ENCODE measurements around the gene ZBTB40.

The ZBTB40 gene

DNA sequence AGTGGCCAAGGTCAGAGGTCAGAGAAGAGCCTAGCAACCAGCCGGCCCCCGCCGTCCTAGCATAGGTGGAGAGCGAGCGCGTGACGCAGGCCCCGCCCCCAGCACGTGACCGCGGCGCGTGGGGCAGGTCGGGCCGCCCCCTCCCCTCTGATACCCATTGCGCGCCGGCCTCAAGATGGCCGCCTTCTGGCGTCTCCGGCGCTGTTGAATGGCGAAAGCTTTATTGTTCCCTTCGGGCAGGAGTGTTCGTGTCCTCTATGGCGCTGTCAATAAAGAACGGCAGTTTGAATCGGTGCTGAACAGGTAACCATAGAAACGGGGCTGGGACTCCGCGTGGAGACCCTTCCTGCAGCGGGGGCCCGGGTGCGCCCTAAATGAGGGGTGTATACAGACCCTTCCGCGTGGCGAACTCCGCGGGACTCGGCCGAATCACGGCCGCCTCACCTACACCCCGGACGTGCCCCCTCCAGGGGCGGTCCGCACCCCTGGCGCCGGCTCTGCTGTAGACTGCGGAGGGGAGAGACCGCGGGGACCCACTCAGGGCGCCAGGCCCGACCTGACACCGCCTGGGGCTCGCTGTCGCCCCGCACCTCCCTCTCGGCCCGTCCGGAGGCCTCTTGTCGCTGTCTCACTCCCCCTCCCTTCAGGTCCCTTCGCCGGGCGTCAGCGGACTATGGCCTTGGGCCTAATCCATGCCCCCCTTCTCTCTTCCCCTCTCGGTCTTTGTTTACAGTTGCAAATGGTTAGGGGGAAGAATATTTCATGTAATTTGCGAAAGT lies at the start of gene ZBTB40:
TSS of gene ZBTB40 (plus strand) at position 150 of the 779 bp plus-strand sequence. CDS start 38,098 bp downstream, outside the sequence.
- peak; percentile 98 for DNase-seq

- DNase-seq: no peak
These were observed 49.1 kb upstream of the ZBTB40 start for GRCh38 chr1:22402356-22403053.

DNA sequence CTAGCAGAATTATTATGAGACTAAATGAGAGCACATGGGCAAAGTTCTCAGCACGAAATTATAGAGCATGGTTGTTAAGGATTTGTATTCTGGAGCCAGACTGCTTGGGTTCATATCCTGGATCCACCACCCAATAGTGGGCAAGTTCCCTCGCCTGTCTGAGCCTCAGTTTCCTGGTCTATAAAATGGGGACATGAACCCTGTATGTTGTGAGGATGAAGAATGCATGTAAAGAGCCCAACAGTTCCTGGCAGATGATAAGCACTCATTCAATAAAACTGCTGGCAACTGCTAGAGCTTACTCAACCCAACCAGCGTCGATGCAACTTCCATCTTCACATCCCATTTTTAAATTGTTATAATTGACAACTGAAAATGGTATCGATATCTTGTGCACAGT lies 47.2 kb upstream of the ZBTB40 start:
- no peak for DNase-seq

- no peak for DNase-seq
These were observed 44.7 kb upstream of the ZBTB40 start for GRCh38 chr1:22406722-22407495.

GRCh38 chr1:22408230-22408629 lies 43.4 kb upstream of the ZBTB40 start:
- DNase-seq: no peak

DNA sequence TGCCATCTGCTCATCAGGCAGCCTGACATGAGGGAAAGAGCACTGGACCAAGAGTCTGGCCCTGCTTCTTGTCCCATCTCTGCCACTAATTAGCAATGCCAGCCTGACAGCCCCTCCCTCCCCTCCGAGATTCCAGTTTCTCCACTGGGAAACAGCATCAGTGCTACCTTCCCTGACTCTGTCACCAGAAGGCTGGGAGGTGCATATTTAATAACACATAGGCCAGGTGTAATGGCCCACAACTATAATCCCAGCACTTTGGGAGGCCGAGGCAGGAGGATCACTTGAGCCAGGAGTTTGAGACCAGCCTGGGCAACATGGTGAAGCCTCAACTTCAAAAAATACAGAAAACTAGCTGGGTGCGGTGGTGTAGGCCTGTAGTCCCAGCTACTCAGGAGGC lies 41.2 kb upstream of the ZBTB40 start:
- no peak for DNase-seq

- DNase-seq: no peak
These were observed 40.6 kb upstream of the ZBTB40 start for GRCh38 chr1:22410928-22411495.

- DNase-seq: no peak
These were observed 40.1 kb upstream of the ZBTB40 start for GRCh38 chr1:22411589-22411988.

GRCh38 chr1:22412932-22413727 lies 38.5 kb upstream of the ZBTB40 start:
- DNase-seq: no peak

DNA sequence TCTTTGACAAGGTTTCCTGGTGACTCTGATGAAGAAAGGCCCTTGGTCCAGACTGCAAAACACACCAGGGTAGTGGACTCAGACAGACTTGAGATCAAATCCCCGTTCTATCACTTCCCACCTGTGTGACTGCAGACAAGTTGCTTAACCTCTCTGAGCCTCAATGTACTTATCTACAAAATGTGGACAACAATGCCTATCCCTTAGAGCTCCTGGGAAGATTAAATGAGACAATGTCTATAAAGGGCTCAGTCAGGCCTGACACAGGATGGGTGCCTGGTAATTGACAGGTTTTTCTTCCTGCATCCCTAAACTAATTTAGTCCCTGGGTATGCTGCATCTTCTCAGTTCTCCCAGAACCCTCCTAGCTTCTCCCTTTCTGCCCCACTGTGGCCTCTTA lies 37.9 kb upstream of the ZBTB40 start:
- no peak for DNase-seq

DNA sequence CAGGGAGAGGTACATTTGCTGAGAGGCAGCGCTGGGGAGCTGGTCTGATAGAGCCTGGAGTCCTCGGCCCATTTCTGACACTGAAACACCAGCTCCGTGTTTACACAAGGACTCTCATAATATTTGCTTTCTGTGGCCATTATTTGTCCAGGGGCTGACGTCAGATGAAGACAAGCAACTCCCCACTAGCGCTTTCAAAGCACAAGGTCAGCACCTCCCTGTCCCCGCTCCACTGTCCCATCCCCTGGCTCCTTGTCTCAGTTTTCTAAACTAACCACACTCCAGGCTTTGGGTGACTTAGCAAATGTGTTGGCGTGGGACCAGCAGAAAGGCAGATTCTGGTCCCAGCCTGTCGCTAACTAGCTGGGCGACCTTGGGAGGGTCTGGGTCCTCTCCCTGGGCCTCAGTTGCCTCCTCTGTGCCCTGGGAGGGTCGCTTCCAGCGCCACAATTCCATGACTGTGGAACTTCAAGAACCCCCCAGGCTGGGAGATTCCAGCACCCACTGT lies 37.4 kb upstream of the ZBTB40 start:
- DNase-seq: no peak

GRCh38 chr1:22415489-22415888 lies 36.2 kb upstream of the ZBTB40 start:
- no peak for DNase-seq

- DNase-seq: peak; percentile 33
These were observed 34.8 kb upstream of the ZBTB40 start for GRCh38 chr1:22416555-22417454.

DNA sequence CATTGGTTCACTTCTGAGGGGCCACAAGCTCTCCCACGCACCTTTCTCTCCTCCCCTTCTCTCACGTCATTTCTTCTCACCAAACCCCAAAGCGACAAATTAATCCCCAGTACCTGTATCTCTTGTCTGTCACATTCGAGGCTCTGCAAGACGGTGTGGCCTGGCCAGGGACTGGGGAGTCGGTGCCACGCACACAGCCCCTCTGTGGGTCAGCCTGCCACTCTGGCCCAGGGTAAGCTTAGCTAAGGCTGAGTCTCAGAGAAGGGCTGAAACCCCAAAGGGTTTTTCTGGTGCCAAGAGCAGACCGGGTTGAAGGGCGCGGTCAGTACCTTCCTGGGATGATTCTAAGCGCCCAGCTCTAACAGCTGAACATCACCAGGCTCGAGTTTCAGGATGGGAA lies 34.2 kb upstream of the ZBTB40 start:
- no peak for DNase-seq

DNA sequence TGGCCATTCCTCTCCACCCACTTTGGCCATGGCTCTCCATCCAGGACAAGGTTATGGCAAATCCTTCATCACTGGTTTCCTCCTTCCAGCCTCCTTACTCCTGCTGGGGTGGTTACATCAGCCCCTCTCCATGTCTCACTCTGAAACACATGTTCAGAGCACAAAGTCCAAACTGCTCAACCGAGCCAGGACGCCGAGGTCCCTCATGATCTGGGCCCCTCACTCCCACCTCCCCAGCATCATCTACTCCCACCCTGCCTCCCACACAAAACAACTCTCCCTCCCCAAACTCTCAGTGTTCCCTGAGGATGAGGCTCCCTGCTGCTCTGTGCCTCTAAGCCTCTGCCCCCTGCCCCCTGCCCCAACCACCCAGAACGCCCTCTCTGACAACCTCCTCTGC lies 33.3 kb upstream of the ZBTB40 start:
- no peak for DNase-seq

DNA sequence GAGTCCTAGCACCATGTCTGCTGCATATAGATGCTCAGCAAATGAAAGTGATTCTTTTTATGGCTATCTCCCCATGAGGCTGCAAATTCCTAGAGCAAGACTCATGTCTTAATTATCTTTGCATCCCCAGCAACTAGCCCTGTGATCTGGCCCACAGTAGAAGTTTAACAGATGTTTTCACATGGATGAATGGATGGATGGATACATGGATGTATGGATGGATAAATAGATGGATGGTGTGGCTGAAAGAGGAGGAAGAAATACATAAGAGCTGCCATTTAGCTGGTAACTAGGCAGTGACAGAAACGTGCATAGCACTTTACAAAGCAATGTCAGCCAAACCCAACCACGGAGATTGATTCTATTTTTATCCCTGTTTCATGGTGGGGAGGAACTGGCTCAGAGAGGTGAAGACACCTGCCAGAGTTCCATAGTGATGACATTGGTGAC lies 32.7 kb upstream of the ZBTB40 start:
- DNase-seq: no peak

DNA sequence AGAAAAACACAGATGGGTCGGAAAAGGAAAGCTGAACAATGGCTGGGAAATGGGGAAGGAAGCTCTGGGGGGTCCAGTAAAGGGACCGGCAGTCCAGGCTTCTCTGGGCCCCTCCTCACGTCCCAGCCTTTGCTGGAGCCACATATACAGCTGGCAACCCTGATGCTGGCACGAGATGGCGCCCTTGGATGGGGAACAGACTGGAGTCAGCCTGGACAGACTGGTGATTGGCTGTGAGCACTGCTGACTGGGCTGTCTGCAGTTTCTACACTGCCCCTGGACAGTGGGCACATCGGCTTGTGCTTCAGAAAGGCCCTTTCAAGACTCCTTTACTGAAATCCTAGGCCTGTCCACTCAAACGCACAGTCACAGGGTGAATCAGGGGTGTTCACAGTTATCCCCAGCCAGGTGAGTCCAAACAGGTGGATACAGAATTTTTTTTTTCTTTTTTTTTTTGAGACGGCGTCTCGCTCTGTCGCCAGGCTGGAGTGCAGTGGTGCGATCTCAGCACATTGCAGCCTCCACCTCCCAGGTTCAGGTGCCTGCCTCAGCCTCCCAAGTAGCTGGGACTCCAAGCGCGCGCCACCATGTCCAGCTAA lies 31.1 kb upstream of the ZBTB40 start:
- DNase-seq: peak; percentile 42

GRCh38 chr1:22426781-22427180 lies 24.9 kb upstream of the ZBTB40 start:
- no peak for DNase-seq

- peak; percentile 66 for DNase-seq
These were observed 23.0 kb upstream of the ZBTB40 start for GRCh38 chr1:22428672-22429071.

DNA sequence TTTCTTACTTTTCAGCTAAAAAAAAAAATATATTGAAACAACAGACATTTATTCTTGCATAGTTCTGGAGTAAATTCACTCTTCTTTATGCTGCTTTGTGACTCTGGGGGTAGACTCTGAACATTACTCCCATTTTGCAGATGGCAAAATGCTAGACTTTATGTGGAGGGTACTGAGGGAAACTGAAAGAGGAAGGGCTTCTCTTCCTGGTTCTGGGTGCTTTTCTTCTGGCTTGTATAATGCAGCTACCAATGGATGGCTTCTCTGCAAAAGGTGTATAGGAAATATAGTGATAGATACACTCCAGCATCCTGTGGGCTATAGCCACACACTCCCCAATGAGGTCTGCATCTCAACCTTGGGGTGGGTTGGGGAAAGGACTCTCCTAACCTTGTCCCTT lies 19.7 kb upstream of the ZBTB40 start:
- DNase-seq: no peak

DNA sequence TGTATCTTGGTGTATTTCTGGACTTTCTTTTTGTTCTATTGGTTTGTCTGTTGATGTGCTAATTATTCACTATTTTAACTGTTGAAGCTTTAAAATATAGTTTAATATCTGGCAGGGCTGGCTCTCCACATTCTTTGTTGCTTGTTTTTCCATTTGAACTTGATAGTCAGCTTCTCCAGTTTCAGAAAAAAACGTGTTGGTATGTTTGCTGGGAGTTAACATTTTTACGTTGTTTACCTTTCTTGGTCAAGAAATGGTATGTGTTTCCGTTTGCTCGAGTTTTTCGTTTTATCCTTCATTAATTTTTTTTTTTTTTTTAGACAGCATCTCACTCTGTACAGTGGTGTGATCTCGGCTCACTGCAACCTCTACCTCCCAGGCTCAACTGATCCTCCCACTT lies 16.9 kb upstream of the ZBTB40 start:
- no peak for DNase-seq
